Measurements from ENCODE around the gene IDE. TPM values are rescaled to one million over a fixed set of nuclear protein-coding genes. Genes with fewer than 3 reads are reported as not detected.

IDE gene
- total and polyA plus RNA-seq, 2 of the 13 experiments (the other 11 are each of a cell fraction or from before 2014, with no cell fraction given), result 16.1 to 52.1 TPM

- TF ChIP-seq ZNF160 (CRISPR knock-in tag; IDR thresholded peaks at IDR 0.05) (peak; percentile 71; the same call in 1 of the 2 replicates), ZNF20 (CRISPR knock-in tag; IDR thresholded peaks at IDR 0.05) (no peak), ZNF431 (CRISPR knock-in tag; IDR thresholded peaks at IDR 0.05; ENCODE audit: borderline replicate concordance, low read depth) (peak; percentile 38; the same call in 1 of the 2 replicates), ZBTB7A (CRISPR knock-in tag; IDR thresholded peaks at IDR 0.05) (0 out of 2 replicates have a peak, but pooled peaks have one; percentile 45), NAIF1 (CRISPR knock-in tag; IDR thresholded peaks at IDR 0.05; ENCODE audit: borderline replicate concordance) (peak; percentile 99), DMAP1 (CRISPR knock-in tag; IDR thresholded peaks at IDR 0.05) (peak; percentile 77; the same call in 1 of the 2 replicates), LCORL (IDR thresholded peaks at IDR 0.05) (no peak), LCORL (CRISPR knock-in tag; IDR thresholded peaks at IDR 0.05) (peak; percentile 52), FOXK1 (CRISPR knock-in tag; IDR thresholded peaks at IDR 0.05; ENCODE audit: borderline replicate concordance, low read depth) (peak; percentile 72; the same call in 1 of the 2 replicates), ZFY (CRISPR knock-in tag; IDR thresholded peaks at IDR 0.05) (peak; percentile 84), XRCC5 (optimal IDR thresholded peaks at IDR 0.05; ENCODE audit: low read length) (peak; percentile 56), ZSCAN25 (CRISPR knock-in tag; IDR thresholded peaks at IDR 0.05) (no peak), PAWR (CRISPR knock-in tag; IDR thresholded peaks at IDR 0.05; ENCODE audit: borderline replicate concordance) (no peak)
- TF ChIP-seq, protein P1, sequence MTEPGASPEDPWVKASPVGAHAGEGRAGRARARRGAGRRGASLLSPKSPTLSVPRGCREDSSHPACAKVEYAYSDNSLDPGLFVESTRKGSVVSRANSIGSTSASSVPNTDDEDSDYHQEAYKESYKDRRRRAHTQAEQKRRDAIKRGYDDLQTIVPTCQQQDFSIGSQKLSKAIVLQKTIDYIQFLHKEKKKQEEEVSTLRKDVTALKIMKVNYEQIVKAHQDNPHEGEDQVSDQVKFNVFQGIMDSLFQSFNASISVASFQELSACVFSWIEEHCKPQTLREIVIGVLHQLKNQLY (CRISPR knock-in tag; IDR thresholded peaks at IDR 0.05), result 0 out of 2 replicates have a peak, but pooled peaks have one; percentile 36
- TF ChIP-seq, protein P2, sequence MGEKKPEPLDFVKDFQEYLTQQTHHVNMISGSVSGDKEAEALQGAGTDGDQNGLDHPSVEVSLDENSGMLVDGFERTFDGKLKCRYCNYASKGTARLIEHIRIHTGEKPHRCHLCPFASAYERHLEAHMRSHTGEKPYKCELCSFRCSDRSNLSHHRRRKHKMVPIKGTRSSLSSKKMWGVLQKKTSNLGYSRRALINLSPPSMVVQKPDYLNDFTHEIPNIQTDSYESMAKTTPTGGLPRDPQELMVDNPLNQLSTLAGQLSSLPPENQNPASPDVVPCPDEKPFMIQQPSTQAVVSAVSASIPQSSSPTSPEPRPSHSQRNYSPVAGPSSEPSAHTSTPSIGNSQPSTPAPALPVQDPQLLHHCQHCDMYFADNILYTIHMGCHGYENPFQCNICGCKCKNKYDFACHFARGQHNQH (CRISPR knock-in tag; IDR thresholded peaks at IDR 0.05), result peak; percentile 30; the same call in 1 of the 2 replicates
- TF ChIP-seq, protein P3, sequence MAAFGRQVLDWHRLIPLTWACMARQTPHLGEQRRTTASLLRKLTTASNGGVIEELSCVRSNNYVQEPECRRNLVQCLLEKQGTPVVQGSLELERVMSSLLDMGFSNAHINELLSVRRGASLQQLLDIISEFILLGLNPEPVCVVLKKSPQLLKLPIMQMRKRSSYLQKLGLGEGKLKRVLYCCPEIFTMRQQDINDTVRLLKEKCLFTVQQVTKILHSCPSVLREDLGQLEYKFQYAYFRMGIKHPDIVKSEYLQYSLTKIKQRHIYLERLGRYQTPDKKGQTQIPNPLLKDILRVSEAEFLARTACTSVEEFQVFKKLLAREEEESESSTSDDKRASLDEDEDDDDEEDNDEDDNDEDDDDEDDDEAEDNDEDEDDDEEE (CRISPR knock-in tag; IDR thresholded peaks at IDR 0.05), result peak; percentile 95
- TF ChIP-seq, protein P4, sequence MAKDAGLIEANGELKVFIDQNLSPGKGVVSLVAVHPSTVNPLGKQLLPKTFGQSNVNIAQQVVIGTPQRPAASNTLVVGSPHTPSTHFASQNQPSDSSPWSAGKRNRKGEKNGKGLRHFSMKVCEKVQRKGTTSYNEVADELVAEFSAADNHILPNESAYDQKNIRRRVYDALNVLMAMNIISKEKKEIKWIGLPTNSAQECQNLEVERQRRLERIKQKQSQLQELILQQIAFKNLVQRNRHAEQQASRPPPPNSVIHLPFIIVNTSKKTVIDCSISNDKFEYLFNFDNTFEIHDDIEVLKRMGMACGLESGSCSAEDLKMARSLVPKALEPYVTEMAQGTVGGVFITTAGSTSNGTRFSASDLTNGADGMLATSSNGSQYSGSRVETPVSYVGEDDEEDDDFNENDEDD (CRISPR knock-in tag; IDR thresholded peaks at IDR 0.05; ENCODE audit: borderline replicate concordance), result peak; percentile 95
Measured at GRCh38 chr10:92592761-92593618, 19.1 kb upstream of the IDE start, which contains the start of gene KIF11 (continued).

All from HepG2 (cell line).